AG04450 (cell line): ENCODE results near the gene ZBTB7C. TPM values are rescaled to one million over a fixed set of nuclear protein-coding genes. Genes with fewer than 3 reads are reported as not detected.
"Not testable (repeated sequence)": the region's sequence is repeated elsewhere in the genome, so short reads cannot be mapped to it uniquely, and the experiment has no call there.

Experiments used
- CTCF ChIA-PET: fragments of 300-600, 350-600 bp; formaldehyde crosslinking; extraction: SDS; loops from one replicate; lab custom pipeline; 2022; ENCODE audit warnings: antibody characterized with exemption, inconsistent platforms; lab: Charles Lee
- POLR2A ChIA-PET: fragments of 350-600 bp; formaldehyde crosslinking; extraction: SDS; loops from one replicate; lab custom pipeline; 2021; ENCODE audit warnings: antibody characterized with exemption, inconsistent platforms; lab: Yijun Ruan, JAX
- DNase-seq: peaks from one replicate; pipeline ENCODE4 v3.0.0-alpha.2; 2011; ENCODE audit warnings: low read depth, low spot score
- H3K27ac ChIP-seq: one replicate; pipeline ENCODE4 v1.5.1; 2012; ENCODE audit warnings: low read depth, low read length, control low read depth
- H3K27me3 ChIP-seq: one replicate; pipeline ENCODE4 v1.6.0; 2012; ENCODE audit warnings: low read length; ENCODE audit not compliant: control insufficient read depth, insufficient read depth
- H3K4me3 ChIP-seq: 2 replicates; pipeline ENCODE4 v1.5.1; 2011; ENCODE audit warnings: mild to moderate bottlenecking, low read depth, low read length, control low read depth
- H3K9me3 ChIP-seq: 2 replicates; pipeline ENCODE4 v1.5.1; 2012; ENCODE audit warnings: low read length; ENCODE audit not compliant: control insufficient read depth, insufficient read depth
- polyA plus RNA-seq: library from polyadenylated mRNA; depleted of rRNA; stranded (reverse); fragments of >200 nt; gene quantifications from 2 replicates; pipeline ENCODE4 v1.2.3, GENCODE V29; 2011
- TF ChIP-seq, protein P1 (sequence below): IDR thresholded peaks from 2 replicates; pipeline ENCODE4 v1.5.1; 2011; ENCODE audit warnings: low read depth, low read length, control low read depth, inconsistent platforms

The ZBTB7C gene
- polyA plus RNA-seq, 1 experiment, result not detected

DNA sequence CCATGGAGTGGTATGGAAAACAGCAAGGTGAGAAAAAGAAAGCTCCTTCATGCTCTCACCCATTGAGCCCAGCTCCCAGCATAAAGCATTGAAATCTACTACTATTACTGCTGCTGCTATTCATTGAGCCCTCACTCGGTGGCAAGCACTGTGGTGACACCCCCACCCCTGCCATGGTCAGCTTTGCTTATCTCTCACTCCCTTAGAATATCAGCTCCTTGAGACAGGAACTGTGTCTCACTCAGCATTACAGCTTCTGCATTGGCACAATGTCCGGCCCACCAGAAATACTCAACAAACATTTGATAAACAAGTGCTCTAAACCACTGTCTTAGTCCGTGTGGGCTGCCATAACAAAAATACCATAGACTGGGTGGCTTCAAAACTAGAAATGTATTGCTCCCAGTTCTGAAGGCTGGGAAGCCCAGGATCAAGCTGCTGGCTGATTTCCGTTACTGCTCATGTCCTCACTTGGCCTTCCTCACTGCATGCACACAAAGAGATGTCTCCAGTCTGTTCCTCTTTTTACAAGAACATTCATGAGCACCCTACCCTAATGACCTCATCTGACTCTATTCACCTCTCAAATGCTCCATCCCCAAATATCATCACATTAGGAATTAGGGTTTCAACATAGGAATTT lies 116.3 kb downstream of the ZBTB7C start:
- H3K9me3 ChIP-seq, result no peaks in the 10 kb centered on the region
- ChIA-PET POLR2A (no interaction called here), CTCF (interaction anchor here (0.7 kb wide), 1 partner anchor 168 kb away, joined by 3 read pairs; no protein-coding TSS in a partner anchor)
- H3K27me3 ChIP-seq, result no peaks in the 10 kb centered on the region
- H3K4me3 ChIP-seq, result no peak overlapping the region
- H3K27ac ChIP-seq, result no peak overlapping the region
- TF ChIP-seq, protein P1, sequence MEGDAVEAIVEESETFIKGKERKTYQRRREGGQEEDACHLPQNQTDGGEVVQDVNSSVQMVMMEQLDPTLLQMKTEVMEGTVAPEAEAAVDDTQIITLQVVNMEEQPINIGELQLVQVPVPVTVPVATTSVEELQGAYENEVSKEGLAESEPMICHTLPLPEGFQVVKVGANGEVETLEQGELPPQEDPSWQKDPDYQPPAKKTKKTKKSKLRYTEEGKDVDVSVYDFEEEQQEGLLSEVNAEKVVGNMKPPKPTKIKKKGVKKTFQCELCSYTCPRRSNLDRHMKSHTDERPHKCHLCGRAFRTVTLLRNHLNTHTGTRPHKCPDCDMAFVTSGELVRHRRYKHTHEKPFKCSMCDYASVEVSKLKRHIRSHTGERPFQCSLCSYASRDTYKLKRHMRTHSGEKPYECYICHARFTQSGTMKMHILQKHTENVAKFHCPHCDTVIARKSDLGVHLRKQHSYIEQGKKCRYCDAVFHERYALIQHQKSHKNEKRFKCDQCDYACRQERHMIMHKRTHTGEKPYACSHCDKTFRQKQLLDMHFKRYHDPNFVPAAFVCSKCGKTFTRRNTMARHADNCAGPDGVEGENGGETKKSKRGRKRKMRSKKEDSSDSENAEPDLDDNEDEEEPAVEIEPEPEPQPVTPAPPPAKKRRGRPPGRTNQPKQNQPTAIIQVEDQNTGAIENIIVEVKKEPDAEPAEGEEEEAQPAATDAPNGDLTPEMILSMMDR, result no peak
- no peak for DNase-seq

DNA sequence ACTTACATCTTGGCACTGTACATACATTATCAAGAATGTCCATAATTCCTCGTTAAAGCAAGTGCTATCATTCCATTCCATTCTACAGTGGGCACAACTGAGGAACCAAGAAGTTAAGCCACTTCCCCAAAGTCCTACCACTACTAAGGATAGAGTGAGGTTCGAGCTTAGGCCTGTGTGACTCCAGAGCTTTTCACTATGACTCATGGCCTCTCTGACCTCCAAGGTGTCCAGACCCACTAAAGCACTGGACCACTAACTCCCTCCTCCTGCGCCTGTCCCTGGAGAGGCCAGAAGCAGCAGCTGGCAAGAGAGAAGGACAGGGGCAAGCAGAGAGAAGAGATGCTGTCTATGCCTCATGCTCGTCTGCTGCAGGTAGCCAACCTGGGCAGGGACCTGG lies 117.0 kb downstream of the ZBTB7C start:
- ChIA-PET CTCF (interaction anchor here (0.7 kb wide), 1 partner anchor 169 kb away, joined by 3 read pairs; no protein-coding TSS in a partner anchor), POLR2A (no interaction called here)
- H3K9me3 ChIP-seq, result no peaks in the 10 kb centered on the region
- TF ChIP-seq, protein P1, result no peak
- H3K27ac ChIP-seq, result no peak overlapping the region
- DNase-seq, result no peak
- H3K27me3 ChIP-seq, result no peaks in the 10 kb centered on the region
- no peak overlapping the region for H3K4me3 ChIP-seq

DNA sequence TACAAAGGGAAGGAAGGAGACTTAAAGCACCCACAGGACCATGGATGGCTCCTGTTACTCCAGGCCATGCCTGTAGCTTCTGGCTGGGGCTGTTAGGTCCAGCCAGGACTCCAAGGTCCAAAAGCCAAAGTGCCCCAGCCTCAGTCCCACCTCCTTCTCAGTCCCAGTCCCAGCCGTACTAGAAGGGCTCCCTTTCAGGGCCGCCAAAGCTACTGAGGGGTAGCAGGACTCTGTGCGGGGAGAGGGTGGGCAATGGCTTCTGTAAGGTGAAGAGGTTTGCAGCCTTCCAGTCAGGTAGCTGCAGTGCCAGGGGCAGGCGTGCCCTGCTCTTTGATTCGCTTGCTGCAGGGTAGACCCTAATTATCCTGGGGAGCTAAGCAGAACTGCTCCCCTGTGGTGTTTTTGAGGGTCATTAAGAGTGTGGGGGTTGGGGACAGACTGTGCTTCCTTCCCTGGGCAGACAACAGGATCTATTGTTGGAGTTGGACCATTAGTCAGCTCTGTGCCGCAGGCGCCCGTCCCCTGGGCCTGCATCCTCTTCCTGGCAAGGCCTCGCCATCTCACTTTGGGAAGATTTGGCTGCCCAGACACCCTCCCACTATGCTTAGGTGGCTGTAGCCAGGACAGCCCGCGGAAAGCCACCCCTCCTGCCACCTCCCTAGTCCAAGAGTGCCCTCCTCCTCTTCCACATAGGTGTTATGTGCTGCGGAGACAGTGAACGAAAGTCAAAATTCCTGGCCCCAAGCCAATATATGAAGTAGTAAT lies 118.8 kb downstream of the ZBTB7C start:
- H3K27ac ChIP-seq, result no peak overlapping the region
- TF ChIP-seq, protein P1, result no peak
- DNase-seq, result no peak
- ChIA-PET POLR2A (no interaction called here), CTCF (no interaction called here)
- H3K27me3 ChIP-seq, result no peaks in the 10 kb centered on the region
- no peak overlapping the region for H3K4me3 ChIP-seq
- no peaks in the 10 kb centered on the region for H3K9me3 ChIP-seq

DNA sequence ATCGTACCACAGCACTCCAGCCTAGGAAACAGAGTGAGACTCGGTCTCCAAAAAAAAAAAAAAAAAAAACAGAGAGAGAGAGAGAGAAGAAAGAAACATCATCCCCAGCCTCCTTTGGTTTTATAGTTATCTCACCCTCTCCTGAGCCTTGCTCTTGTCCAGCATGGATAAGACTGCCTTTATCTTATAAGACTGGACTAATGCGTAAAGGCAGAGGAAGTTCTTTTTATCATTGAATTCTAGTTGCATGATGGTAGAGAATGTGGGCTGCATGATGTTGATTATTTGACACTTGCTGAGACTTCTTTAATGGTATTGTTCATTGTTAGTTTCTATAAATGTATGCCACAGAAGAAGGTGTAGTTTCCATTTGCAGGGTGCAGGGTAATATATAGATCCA lies 124.4 kb downstream of the ZBTB7C start:
- TF ChIP-seq, protein P1, result no peak
- POLR2A ChIA-PET, result no interaction called here
- Histone ChIP-seq H3K4me3 (no peak overlapping the region), H3K27me3 (no peaks in the 10 kb centered on the region), H3K9me3 (no peaks in the 10 kb centered on the region), H3K27ac (no peak overlapping the region)
- no peak for DNase-seq
- CTCF ChIA-PET, result no interaction called here

DNA sequence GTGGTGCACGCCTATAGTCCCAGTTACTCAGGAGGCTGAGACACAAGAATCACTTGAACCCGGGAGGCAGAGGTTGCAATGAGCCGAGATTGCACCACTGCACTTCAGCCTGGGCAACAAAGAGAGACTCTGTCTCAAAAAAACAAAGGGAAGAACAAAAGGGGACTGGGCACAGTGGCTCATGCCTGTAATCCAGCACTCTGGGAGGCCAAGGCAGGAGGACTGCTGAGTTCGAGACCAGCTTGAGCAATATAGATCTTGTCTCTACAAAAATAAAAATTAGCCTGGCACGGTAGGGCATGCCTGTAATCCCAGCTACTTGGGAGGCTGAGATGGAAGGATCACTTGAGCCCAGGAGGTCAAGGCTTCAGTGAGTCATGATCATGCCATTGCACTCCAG lies 125.2 kb downstream of the ZBTB7C start:
- H3K4me3 ChIP-seq, DNase-seq, CTCF ChIA-PET, H3K27me3 ChIP-seq, POLR2A ChIA-PET, H3K27ac ChIP-seq, H3K9me3 ChIP-seq: not testable (repeated sequence)

DNA sequence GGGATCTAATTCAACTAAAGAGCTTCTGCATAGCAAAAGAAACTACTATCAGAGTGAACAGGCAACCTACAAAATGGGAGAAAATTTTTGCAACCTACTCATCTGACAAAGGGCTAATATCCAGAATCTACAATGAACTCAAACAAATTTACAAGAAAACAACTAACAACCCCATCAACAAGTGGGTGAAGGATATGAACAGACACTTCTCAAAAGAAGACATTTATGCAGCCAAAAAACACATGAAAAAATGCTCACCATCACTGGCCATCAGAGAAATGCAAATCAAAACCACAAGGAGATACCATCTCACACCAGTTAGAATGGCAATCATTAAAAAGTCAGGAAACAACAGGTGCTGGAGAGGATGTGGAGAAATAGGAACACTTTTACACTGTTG lies 127.7 kb downstream of the ZBTB7C start:
- H3K27me3 ChIP-seq, CTCF ChIA-PET, H3K9me3 ChIP-seq, H3K27ac ChIP-seq, POLR2A ChIA-PET, H3K4me3 ChIP-seq, DNase-seq: not testable (repeated sequence)
